ENCODE results near the gene OPA1. TPM values are rescaled to one million over a fixed set of nuclear protein-coding genes. Genes with fewer than 3 reads are reported as not detected.

OPA1 gene
- total and polyA plus RNA-seq, 2 of the 4 experiments (the other 2 are of a cell fraction): 17.8 to 73.7 TPM

GRCh38 chr3:193719735-193720134, 126.7 kb downstream of the OPA1 start:
- TF ChIP-seq ELK1 (IDR thresholded peaks at IDR 0.05; ENCODE audit: borderline replicate concordance, low read depth, low read length) (no peak), RFX5 (IDR thresholded peaks at IDR 0.05; ENCODE audit: low read depth, low read length) (no peak), POLR2A (IDR thresholded peaks at IDR 0.05; ENCODE audit: low read depth, low read length) (no peak), CEBPB (IDR thresholded peaks at IDR 0.05; ENCODE audit: low read depth, low read length) (no peak), SMC3 (IDR thresholded peaks at IDR 0.05; ENCODE audit: low read depth, low read length) (no peak), FOS (IDR thresholded peaks at IDR 0.05; ENCODE audit: low read depth, low read length) (no peak), MAFK (IDR thresholded peaks at IDR 0.05; ENCODE audit: low read depth, low read length) (no peak), RCOR1 (IDR thresholded peaks at IDR 0.05; ENCODE audit: insufficient replicate concordance, low read length) (no peak), BHLHE40 (IDR thresholded peaks at IDR 0.05; ENCODE audit: low read depth, low read length) (no peak), MXI1 (IDR thresholded peaks at IDR 0.05; ENCODE audit: borderline replicate concordance, low read depth, low read length) (no peak), CHD1 (IDR thresholded peaks at IDR 0.05; ENCODE audit: low read depth, low read length) (no peak), MAZ (IDR thresholded peaks at IDR 0.05; ENCODE audit: borderline replicate concordance, low read depth, low read length) (no peak), CTCF (conservative IDR thresholded peaks at IDR 0.05; ENCODE audit: low read depth, low read length) (no peak), NFE2L2 (IDR thresholded peaks at IDR 0.05; ENCODE audit: low read depth, low read length) (no peak), RAD21 (IDR thresholded peaks at IDR 0.05; ENCODE audit: low read length) (no peak), USF2 (IDR thresholded peaks at IDR 0.05; ENCODE audit: low read depth, low read length) (no peak)
- Histone ChIP-seq H3K79me1 (ENCODE audit: low read depth in 1 of 2, low read length in 2 of 2) (no peaks in the 10 kb centered on the region), H3K23ac (ENCODE audit: low read depth, low read length) (no peak overlapping the region), H2BK120ac (ENCODE audit: low read depth, low read length) (no peak overlapping the region), H3K4me3 (ENCODE audit: insufficient read depth, low read depth, low read length) (no peak overlapping the region), H3K9me1 (ENCODE audit: insufficient read depth, low read length) (no peaks in the 10 kb centered on the region), H4K8ac (ENCODE audit: low read depth in 2 of 2, low read length in 2 of 2) (no peak overlapping the region), H3K27ac (ENCODE audit: insufficient read depth, low read length) (no peak overlapping the region), H2AK5ac (ENCODE audit: low read depth, low read length) (no peak overlapping the region), H2BK20ac (ENCODE audit: low read depth, low read length) (no peak overlapping the region), H4K5ac (ENCODE audit: low read depth, low read length) (no peak overlapping the region), H4K20me1 (ENCODE audit: insufficient read depth, low read length) (no peaks in the 10 kb centered on the region), H3K4me1 (ENCODE audit: control insufficient read depth, insufficient read depth, low read length) (no peaks in the 10 kb centered on the region), H3K14ac (replicated peaks; ENCODE audit: low read depth, low read length) (no peak overlapping the region), H3K4ac (ENCODE audit: low read depth, low read length) (no peak overlapping the region), H3K9me3 (ENCODE audit: control insufficient read depth, insufficient read depth, low read length) (peaks cover 4% of the 10 kb centered on the region), H2BK5ac (ENCODE audit: low read depth, low read length, poor library complexity, severe bottlenecking) (no peak overlapping the region), H3K56ac (ENCODE audit: extremely low read depth, insufficient read depth, low read length) (no peak overlapping the region), H3K9ac (ENCODE audit: low read depth, low read length) (no peak overlapping the region), H2AFZ (replicated peaks; ENCODE audit: low read length, poor library complexity) (no peak overlapping the region), H3K4me2 (ENCODE audit: low read depth, low read length) (no peak overlapping the region), H2AK9ac (replicated peaks; ENCODE audit: low read depth, low read length, poor library complexity) (no peak overlapping the region), H4K91ac (ENCODE audit: insufficient read depth, low read depth, low read length) (no peak overlapping the region), H3K27me3 (ENCODE audit: control insufficient read depth, insufficient read depth, low read length) (peaks cover 8% of the 10 kb centered on the region), H3K36me3 (ENCODE audit: control insufficient read depth, insufficient read depth, low read length) (no peaks in the 10 kb centered on the region), H3K18ac (ENCODE audit: low read depth, low read length) (no peak overlapping the region), H2BK15ac (ENCODE audit: low read depth, low read length) (no peak overlapping the region)
- POLR2A ChIA-PET (ENCODE audit: unreplicated experiment): no interaction called here
- no peak for ATAC-seq (ENCODE audit: low read depth)
- no peak for DNase-seq
- no TSS peak for BruUV-seq (replicated peaks)
- in situ Hi-C loops (cut with MboI; ENCODE audit: low sequenced_read_pairs): no loop called here
- WGBS, 2 experiments (ENCODE audit: extremely low coverage in 2 of 2, insufficient read length in 1 of 2): no CpG with 5 or more reads among the region's 7 CpGs
- dilution Hi-C loops (cut with HindIII; ENCODE audit: low sequenced_read_pairs, unreplicated experiment): no loop called here
- intact Hi-C loops (cut with micrococcal nuclease): no loop called here
- CTCF ChIA-PET: no interaction called here
